SK-N-SH (cell line): ENCODE data around the gene GATAD2A. TPM values are rescaled to one million over a fixed set of nuclear protein-coding genes. Genes with fewer than 3 reads are reported as not detected.

Experiments used
- CTCF ChIA-PET: fragments of 300-600, 350-600 bp; formaldehyde crosslinking; extraction: SDS; loops from one replicate; lab custom pipeline; 2021; lab: Yijun Ruan, JAX
- POLR2A ChIA-PET: fragments of 350-600 bp; sonication (Branson Sonifier 250); formaldehyde crosslinking; extraction: SDS; loops from one replicate; lab custom pipeline; 2020; ENCODE audit warnings: antibody characterized with exemption, inconsistent platforms; lab: Yijun Ruan, JAX
- DNase-seq: peaks from one replicate; pipeline ENCODE4 v3.0.0; 2012
- H2AFZ ChIP-seq: fragments of 200-600 bp; sonication (generic); 2 replicates; pipeline ENCODE4 v1.8.1; 2016; ENCODE audit warnings: antibody characterized with exemption, mild to moderate bottlenecking, low read depth
- H3F3A ChIP-seq: fragments of 200-600 bp; sonication (generic); replicated peaks from 2 replicates; pipeline ENCODE3; 2016; ENCODE audit warnings: antibody characterized with exemption, mild to moderate bottlenecking; ENCODE audit not compliant: insufficient read depth
- H3K27ac ChIP-seq, 2 experiments: fragments of 200-500 bp in 1 of 2; fragments of 200-600 bp in 1 of 2; sonication (Bioruptor generic) in 1 of 2; sonication (generic), shearing (Covaris generic) in 1 of 2; 2 replicates each; pipeline versions ENCODE4 v1.5.1 to v1.6.1; 2014 to 2016; ENCODE audit warnings: low read depth in 2 of 2, inconsistent platforms in 1 of 2, low read length in 1 of 2, mild to moderate bottlenecking in 1 of 2, mixed read lengths in 1 of 2
- H3K27me3 ChIP-seq: fragments of 200-600 bp; sonication (generic), shearing (Covaris generic); 2 replicates; pipeline ENCODE4 v1.6.1; 2016; ENCODE audit warnings: mixed run types; ENCODE audit not compliant: insufficient read depth
- H3K36me3 ChIP-seq, 2 experiments: fragments of 200-500 bp in 1 of 2; fragments of 200-600 bp in 1 of 2; sonication (Bioruptor generic) in 1 of 2; sonication (generic) in 1 of 2; replicated peaks in 1 of 2; 2 replicates each; pipeline versions ENCODE3 to v1.5.1; 2014 to 2016; ENCODE audit warnings: low read length in 1 of 2, mild to moderate bottlenecking in 1 of 2; ENCODE audit not compliant: insufficient read depth in 2 of 2, control insufficient read depth in 1 of 2
- H3K4me1 ChIP-seq, 2 experiments: fragments of 200-500 bp in 1 of 2; fragments of 200-600 bp in 1 of 2; sonication (Bioruptor generic) in 1 of 2; sonication (generic), shearing (Covaris generic) in 1 of 2; 2 replicates each; pipeline versions ENCODE4 v1.5.1 to v1.6.1; 2014 to 2016; ENCODE audit warnings: low read depth in 1 of 2, low read length in 1 of 2, mixed run types in 1 of 2; ENCODE audit not compliant: insufficient read depth in 2 of 2, control insufficient read depth in 1 of 2
- H3K4me2 ChIP-seq: fragments of 200-600 bp; sonication (generic), shearing (Covaris generic); 2 replicates; pipeline ENCODE4 v1.6.1; 2017; ENCODE audit warnings: mixed run types
- H3K4me3 ChIP-seq, 2 experiments: fragments of 200-500 bp in 1 of 2; fragments of 200-600 bp in 1 of 2; sonication (Bioruptor generic) in 1 of 2; sonication (generic), shearing (Covaris generic) in 1 of 2; 2 replicates each; pipeline versions ENCODE4 v1.5.1 to v1.8.1; 2014 to 2016; ENCODE audit warnings: low read depth in 2 of 2, inconsistent platforms in 1 of 2, low read length in 1 of 2, mild to moderate bottlenecking in 1 of 2, mixed read lengths in 1 of 2, moderate library complexity in 1 of 2
- H3K79me2 ChIP-seq: fragments of 200-600 bp; sonication (generic); 2 replicates; pipeline ENCODE4 v1.8.1; 2017; ENCODE audit warnings: mild to moderate bottlenecking; ENCODE audit not compliant: insufficient read depth
- H3K9ac ChIP-seq: fragments of 200-600 bp; sonication (generic); 2 replicates; pipeline ENCODE4 v1.6.1; 2017; ENCODE audit warnings: mixed run types
- H3K9me2 ChIP-seq: fragments of 200-600 bp; sonication (generic); 2 replicates; pipeline ENCODE4 v1.6.1; 2017; ENCODE audit warnings: mixed run types
- H3K9me3 ChIP-seq: fragments of 200-600 bp; sonication (generic); 2 replicates; pipeline ENCODE4 v1.6.1; 2017; ENCODE audit warnings: mixed run types, mild to moderate bottlenecking, moderate library complexity
- H4K20me1 ChIP-seq: fragments of 200-600 bp; sonication (generic); 2 replicates; pipeline ENCODE4 v1.6.1; 2017; ENCODE audit warnings: mild to moderate bottlenecking, mixed run types; ENCODE audit not compliant: insufficient read depth
- CTCF ChIP-seq: fragments of 200-600 bp; sonication (generic); IDR thresholded peaks from 2 replicates; pipeline ENCODE4 v1.6.1; 2017; ENCODE audit warnings: antibody characterized with exemption, mild to moderate bottlenecking, moderate library complexity
- EP300 ChIP-seq, 2 experiments: IDR thresholded peaks; 2 replicates each; pipeline versions ENCODE4 v1.4.0 to v1.6.1; 2012; ENCODE audit warnings: borderline replicate concordance in 1 of 2, low read depth in 1 of 2, low read length in 1 of 2
- IRF3 ChIP-seq: fragments of 150-350 bp; IDR thresholded peaks from 2 replicates; pipeline ENCODE4 v1.6.1; 2016; ENCODE audit warnings: mild to moderate bottlenecking, low read depth, low read length
- NFIC ChIP-seq: IDR thresholded peaks from 2 replicates; pipeline ENCODE4 v1.4.0; 2012; ENCODE audit warnings: borderline replicate concordance
- NRF1 ChIP-seq: IDR thresholded peaks from 2 replicates; pipeline ENCODE4 v1.6.1; 2012; ENCODE audit warnings: low read depth, mild to moderate bottlenecking, low read length
- PBX3 ChIP-seq: IDR thresholded peaks from 2 replicates; pipeline ENCODE4; 2012
- POLR2AphosphoS5 ChIP-seq: IDR thresholded peaks from 2 replicates; pipeline ENCODE4 v1.6.1; 2012; ENCODE audit warnings: low read depth, low read length
- RXRA ChIP-seq: IDR thresholded peaks from 2 replicates; pipeline ENCODE4 v1.4.0; 2012; ENCODE audit warnings: low read depth, mild to moderate bottlenecking, borderline replicate concordance
- SMC3 ChIP-seq: IDR thresholded peaks from 2 replicates; pipeline ENCODE4 v1.6.1; 2012; ENCODE audit warnings: low read depth, low read length, improper control_type of control experiment
- USF1 ChIP-seq: IDR thresholded peaks from 2 replicates; pipeline ENCODE4 v1.4.0; 2012; ENCODE audit warnings: low read depth, borderline replicate concordance
- YY1 ChIP-seq: IDR thresholded peaks from 2 replicates; pipeline ENCODE4 v1.4.0; 2012; ENCODE audit warnings: low read depth, mild to moderate bottlenecking
- ZBTB33 ChIP-seq: IDR thresholded peaks from 2 replicates; pipeline ENCODE4 v1.4.0; 2012; ENCODE audit warnings: low read depth, borderline replicate concordance
- WGBS: methylation state at CpG from one replicate; pipeline ENCODE4 v1.1.6; 2017; ENCODE audit warnings: low lambda C conversion rate; 5-methylcytosine and 5-hydroxymethylcytosine counted together
- polyA plus RNA-seq, 3 experiments: library from polyadenylated mRNA; depleted of rRNA; stranded (reverse); fragments of >200 nt; gene quantifications; 2 replicates each; pipeline ENCODE4 v1.2.3, GENCODE V29; 2012

The GATAD2A gene
- polyA plus RNA-seq, 1 of the 3 experiments (the other 2 are of a cell fraction) = 36.6 TPM

GRCh38 chr19:19504754-19505668 lies 99.5 kb downstream of the GATAD2A start:
- 91% methylated on average over 14 of the region's 23 CpGs for WGBS
- no peaks in the 10 kb centered on the region for H3F3A ChIP-seq
- peaks cover 14 to 64% of the 10 kb centered on the region in 2 experiments for H3K36me3 ChIP-seq
- TF ChIP-seq CTCF (no peak), RXRA (no peak), NFIC (no peak), USF1 (no peak), NRF1 (no peak), POLR2AphosphoS5 (no peak), YY1 (no peak)
- H3K27ac ChIP-seq = no peak overlapping the region
- no peaks in the 10 kb centered on the region for H3K27me3 ChIP-seq
- POLR2A ChIA-PET = interaction anchor here (1.3 kb wide), 1 partner anchor 11 kb away, joined by 5 read pairs; the partner anchor contains the start of gene NDUFA13
- H3K9ac ChIP-seq = no peak overlapping the region
- H3K9me2 ChIP-seq = no peaks in the 10 kb centered on the region
- no peak for DNase-seq
- H2AFZ ChIP-seq = no peak overlapping the region
- no peak overlapping the region for H3K4me3 ChIP-seq
- no peaks in the 10 kb centered on the region for H3K9me3 ChIP-seq
- no peaks in the 10 kb centered on the region for H3K79me2 ChIP-seq
- H4K20me1 ChIP-seq = no peaks in the 10 kb centered on the region
- no peaks in the 10 kb centered on the region for H3K4me1 ChIP-seq
- CTCF ChIA-PET = interaction anchor here (0.9 to 1.7 kb wide), 2 partner anchors 12 to 15 kb away, joined by 3 to 9 read pairs; no protein-coding TSS in a partner anchor
- H3K4me2 ChIP-seq = no peak overlapping the region

- no peaks in the 10 kb centered on the region for H3K79me2 ChIP-seq
- no peaks in the 10 kb centered on the region for H4K20me1 ChIP-seq
- ChIA-PET CTCF (interaction anchor here (0.9 kb wide), 1 partner anchor 10 kb away, joined by 4 read pairs; the partner anchor contains the start of gene NDUFA13), POLR2A (no interaction called here)
- peaks cover 14 to 56% of the 10 kb centered on the region in 2 experiments for H3K36me3 ChIP-seq
- H3K4me2 ChIP-seq = no peak overlapping the region
- TF ChIP-seq YY1 (no peak), SMC3 (no peak), EP300 (IDR thresholded peaks at IDR 0.05; ENCODE audit: borderline replicate concordance in 1 of 2, low read depth in 1 of 2, low read length in 1 of 2) (no peak), ZBTB33 (no peak), PBX3 (no peak), IRF3 (no peak)
- no peaks in the 10 kb centered on the region for H3K9me3 ChIP-seq
- H3K9ac ChIP-seq = no peak overlapping the region
- no peak overlapping the region for H3K4me3 ChIP-seq
- no peaks in the 10 kb centered on the region for H3F3A ChIP-seq
- H3K27me3 ChIP-seq = no peaks in the 10 kb centered on the region
- no peaks in the 10 kb centered on the region for H3K4me1 ChIP-seq
- H3K27ac ChIP-seq = no peak overlapping the region
- no peak for DNase-seq
- no peak overlapping the region for H2AFZ ChIP-seq
- no peaks in the 10 kb centered on the region for H3K9me2 ChIP-seq
- WGBS = 96% methylated on average over 25 of the region's 27 CpGs
These were observed 100.3 kb downstream of the GATAD2A start for GRCh38 chr19:19505669-19506326.
